D341Med (cell line): ENCODE data around the gene GALNT17.
"Not testable (repeated sequence)": the region's sequence is repeated elsewhere in the genome, so short reads cannot be mapped to it uniquely, and the experiment has no call there.

ENCODE experiments used
- DNase-seq: peaks from one replicate; pipeline ENCODE4 v3.0.0; 2012; ENCODE audit warnings: low spot score

Gene GALNT17

DNA sequence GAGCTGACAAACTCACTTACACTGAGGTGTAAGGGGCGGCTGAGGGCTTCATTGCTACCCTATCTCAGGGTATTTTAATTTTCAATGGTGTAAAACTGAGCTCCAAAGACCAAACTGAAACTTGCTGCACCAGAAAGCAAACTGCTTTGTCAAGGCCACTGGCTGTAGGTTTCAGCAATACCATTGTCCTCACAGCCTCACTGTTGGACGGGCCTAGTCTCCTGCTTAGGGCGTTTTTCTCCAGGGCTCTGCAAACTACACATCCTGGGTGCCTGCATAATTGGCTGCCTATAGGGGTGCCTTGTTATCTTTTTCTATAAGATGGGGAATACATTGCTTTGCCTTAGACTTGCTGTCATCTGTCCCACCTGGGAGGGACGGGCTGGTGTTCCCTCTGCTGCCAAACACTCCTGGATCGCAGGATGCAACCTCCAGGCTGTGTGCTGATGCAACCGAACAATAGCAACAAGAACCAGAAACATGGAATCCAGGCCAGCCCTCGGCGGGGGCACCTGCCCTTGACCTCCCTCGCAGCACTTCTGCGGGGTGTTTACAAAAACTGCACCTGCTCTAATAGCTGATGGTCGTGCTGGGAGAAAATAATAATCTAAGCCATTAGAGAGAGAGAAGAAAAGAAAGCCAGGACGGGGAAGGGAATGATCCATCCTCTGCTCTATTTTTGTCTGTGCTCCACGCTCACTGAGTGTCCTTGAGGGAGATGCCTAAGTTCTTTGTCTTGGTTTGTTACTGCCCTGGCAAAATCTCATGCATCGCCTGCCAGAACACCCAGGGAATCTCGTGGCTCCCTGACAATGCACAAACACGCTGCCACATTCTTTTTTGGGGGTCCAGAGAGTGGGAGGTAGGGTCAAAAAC lies 104.5 kb downstream of the GALNT17 start:
- DNase-seq, result no peak

DNA sequence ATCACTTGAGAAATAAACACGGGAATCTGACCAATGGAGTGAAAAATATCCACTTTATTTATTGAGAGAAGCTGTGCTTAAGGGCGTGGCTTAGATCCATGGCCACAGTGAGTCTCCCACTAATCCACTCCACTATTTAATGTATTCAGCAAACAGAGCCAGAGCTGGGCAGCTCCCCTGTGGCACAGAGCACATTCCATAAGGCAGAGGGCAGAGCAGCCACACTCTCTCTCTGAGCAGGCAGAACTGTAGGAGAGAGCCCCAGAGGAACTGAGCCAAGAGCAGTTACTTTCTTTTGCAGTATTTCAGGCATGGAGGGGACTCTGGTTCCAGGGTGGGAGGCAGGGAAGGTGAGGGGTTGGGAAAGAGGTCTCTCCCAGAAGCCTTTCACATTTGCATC lies 106.0 kb downstream of the GALNT17 start:
- DNase-seq, result peak; percentile 58

DNA sequence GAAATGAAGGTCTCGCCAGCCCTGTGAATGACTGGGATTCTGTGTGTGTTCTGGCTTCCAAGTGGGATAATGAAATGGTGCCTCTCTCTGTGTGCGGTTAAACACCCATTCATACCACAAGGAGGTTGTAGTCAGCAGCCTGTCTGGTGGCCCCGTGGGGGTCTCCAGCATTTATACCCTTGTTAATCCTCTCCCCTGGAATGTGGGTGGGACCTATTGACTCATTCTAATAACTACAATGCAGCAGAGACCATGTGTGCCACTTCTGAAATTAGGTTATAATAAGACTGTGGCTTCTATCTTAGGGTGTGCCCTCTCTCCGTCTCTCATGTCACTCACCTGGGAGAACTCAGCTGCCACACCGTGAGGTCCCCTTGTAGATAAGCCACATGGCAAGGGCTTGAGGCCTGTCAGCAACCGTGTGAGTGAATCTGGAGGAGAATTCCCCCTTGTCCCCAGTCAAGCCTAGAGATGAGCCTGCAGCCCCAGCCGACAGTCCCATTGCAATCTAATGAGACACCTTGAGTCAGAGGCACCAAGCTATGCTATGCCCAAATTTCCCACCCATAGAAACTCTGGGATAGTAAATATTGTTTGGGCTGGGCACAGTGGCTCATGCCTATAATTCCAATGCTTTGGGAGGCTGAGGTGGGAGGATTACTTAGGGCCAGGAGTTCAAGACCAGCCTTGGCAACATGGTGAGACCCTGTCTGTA lies 106.8 kb downstream of the GALNT17 start:
- DNase-seq, result no peak

DNA sequence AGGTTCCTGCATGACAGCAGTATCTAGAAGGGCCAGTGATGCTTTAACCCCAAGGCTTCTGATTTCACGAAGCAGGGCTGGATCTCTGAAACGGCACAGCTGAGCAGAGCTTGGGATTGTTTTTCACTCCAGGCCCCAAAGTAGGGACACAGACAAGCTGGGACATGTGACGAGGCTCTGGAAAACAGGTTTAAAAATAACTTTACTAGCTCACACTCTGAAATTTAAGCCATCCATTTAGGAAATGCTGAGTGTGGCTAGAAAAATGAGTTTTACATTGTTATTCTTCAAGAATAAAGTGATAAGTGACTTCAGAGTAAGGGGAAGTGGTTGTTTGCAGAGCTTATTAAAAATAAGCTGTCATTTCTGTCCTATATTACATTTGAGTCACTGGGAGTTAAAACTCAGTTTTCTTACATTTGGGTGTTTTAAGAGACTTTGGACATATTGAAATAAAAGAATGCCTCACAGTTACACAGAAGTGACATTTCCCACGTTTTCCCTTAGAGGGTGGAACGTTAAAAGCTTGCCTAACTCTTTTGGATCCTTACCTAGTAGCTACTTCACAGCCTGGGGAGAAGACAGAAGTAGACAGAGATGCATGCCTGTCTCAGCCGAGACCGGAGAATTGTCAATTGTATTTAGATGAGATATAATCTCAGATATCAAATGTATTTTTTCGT lies 107.8 kb downstream of the GALNT17 start:
- no peak for DNase-seq

DNA sequence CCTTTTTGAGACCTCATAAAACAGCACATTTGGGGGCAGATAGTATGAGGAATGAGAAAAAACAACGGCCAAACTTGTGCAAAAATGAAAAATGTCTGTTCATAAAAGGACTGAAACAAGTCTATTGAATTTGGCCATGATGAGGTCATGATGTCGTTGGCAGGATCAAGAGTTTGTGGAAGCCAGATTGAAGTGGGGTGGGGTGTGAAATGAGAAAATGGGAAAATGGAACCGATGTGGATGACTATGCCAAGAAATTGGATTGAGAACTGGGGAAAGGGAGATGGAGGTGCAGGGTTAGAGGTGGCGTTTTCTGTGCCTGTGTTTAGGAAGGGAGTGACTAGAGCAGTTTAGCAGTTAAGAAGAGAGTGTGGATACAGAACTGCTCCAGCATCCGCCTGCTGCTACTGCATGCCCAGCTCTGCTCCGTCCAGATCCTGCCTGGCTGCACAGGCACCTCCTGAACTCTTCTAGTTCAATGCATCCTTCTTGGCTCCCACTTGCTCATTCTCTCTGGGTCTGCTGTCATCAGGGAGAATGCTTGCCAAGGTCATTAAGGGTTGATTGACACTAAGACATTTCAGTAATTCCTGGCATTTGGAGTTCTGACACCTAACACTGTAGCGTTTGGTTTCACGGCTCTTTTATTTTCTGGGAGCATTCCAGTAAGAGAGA lies 111.9 kb downstream of the GALNT17 start:
- no peak for DNase-seq

DNA sequence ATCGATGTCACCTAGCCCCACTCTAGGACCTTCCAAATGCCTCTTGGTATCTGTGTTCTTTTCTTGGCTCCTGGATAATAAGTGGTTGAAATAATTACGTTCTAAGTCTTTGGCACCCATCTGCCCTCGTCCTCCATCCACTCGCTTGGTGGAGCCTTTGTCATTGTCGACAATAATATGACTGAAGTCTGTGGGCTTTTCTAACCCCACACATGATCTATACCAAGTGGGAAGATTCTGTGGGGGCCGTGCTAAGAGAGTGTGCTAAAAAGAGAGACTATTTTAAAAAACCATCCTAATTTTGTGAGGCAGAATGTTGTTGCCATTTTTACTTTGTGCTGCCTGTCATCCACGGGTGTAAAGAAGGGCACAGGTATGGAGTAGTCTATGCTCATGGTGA lies 113.1 kb downstream of the GALNT17 start:
- no peak for DNase-seq

DNA sequence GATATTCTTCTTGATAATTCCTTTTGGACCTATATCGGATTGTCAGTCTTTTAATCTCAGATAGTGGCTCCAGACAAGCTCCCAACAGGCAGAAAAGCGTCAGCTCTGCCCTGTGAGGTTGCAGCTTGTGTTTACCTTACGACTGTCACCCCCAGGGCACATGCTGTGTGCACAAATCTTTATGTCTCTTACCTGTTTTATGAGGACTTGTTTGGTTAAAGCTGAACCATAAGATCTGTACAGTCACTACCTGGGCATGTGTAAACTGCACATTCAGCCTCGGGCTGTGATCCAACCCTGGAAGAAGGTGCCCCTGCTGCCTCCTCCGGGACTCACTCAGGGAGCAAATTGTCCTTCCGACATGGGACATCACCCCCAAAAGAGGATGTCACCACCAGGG lies 119.8 kb downstream of the GALNT17 start:
- no peak for DNase-seq

DNA sequence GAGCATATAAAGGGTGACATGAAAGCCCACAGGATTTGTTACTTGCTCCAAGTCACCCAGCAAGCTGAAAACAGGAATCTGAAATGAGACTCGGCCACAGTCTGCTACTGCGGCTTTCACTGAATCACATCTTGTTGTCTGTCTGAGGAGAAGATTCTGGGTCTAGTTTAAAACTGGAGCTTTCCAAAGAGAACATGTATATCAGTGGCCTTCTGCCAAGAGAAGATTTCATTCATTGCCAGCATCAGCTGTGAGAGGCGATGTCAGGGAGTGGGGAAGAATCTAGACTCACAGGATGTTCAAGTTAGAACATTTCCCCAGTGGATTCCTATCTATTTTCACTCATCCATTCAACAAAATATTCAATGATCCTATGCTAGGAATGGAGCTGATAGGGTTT lies 122.8 kb downstream of the GALNT17 start:
- DNase-seq, result no peak

DNA sequence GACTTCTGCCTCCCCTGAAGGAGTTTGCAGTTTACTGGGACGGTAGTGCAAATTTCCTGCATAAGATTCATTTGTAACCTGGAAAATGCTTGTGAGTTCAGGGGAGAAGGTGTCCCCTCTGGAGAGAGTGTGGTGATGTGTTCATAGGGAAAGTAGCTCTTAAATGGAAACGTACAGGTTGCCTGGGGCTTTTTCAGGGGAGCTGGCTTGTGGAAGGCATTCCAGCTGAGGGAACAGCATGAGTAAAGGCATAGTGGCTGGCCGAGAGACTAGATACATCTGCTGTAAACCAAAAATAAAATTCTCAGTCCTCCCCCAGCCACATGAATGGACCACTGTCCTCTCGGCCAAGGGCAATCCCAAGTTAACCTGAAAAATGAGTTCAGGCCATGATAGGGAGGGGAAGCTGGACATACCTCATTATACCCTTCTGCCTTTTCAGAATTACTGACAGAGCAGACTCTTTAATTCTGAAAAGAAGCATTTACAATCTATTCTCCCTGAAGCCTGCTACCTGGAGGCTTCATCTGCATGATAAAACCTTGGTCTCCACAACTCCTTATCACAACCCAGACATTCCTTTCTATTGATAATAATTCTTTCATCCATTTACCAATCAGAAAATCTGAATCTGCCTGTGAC lies 123.7 kb downstream of the GALNT17 start:
- no peak for DNase-seq

DNA sequence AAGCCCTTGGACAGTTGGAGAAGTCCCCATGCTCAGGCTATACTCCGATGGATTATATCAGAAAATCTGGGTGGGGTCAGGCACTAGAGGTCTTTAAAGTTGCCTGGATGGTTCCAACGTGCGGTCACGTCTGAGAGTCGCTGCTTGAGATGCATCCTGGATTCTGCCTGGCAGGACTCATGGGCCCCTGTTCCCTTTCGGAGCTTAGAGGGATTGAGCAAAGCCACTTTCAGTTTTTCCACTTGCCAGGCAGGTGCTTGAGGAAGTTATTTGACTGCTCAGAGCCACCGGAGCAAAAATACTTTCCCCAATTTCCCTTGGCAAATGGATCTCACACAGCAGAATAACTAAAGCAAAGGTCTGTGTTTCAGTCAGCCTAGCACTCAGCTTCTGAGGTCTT lies 129.1 kb downstream of the GALNT17 start:
- no peak for DNase-seq

DNA sequence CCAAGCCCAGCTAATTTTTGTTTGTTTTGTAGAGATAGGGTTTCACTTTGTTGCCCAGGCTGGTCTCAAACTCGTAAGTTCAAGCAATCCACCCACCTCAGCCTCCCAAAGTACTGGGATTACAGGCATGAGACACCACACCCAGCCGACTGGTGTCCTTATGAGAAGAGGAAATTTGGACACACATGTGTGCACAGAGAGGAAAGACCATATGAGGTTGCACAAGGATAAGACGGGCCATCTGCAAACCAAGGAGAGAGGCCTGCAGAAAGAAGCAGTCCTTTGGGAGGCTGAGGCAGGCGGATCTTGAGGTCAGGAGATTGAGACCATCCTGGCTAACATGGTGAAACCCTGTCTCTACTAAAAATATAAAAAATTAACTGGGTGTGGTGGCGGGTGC lies 130.9 kb downstream of the GALNT17 start:
- DNase-seq, result not testable (repeated sequence)

DNA sequence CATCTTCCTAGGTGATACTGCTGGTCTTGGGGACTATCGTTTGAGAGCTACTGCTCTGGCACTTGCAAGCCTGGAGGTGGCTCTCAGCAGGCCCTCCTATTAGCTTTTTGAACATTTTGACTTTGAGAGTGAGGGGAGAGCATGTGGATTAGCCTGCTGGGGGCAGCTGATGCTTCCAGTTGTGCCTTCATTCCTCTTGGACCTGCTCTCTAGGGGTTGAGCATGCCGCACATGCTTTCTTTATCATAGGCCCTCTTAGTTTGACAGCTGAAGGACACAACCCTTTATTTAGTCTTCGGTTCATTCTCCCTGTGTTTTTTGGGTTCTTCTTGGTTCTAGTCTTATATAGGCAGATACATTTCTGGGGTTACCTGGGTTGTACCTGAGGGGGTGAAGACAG lies 132.1 kb downstream of the GALNT17 start:
- DNase-seq, result no peak

DNA sequence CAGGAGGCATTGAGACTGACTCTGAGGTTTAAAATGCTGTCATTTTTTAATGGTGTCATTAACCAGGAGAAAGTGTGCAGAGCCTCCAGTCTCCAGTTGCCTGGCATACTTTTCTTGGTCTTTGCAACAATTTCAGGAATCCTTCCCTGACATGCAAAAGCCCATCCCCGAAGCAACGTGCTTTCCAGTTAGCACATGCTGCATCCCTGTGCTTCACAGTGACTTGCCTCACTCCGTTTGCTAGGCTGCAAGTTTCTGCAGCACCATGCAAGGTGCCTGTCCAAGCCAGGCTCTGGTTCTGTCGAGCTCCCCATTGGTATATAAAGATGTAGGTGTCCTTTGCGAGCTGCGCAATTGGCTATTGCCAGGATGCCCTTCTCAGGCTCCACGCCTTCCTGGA lies 135.0 kb downstream of the GALNT17 start:
- DNase-seq, result no peak

DNA sequence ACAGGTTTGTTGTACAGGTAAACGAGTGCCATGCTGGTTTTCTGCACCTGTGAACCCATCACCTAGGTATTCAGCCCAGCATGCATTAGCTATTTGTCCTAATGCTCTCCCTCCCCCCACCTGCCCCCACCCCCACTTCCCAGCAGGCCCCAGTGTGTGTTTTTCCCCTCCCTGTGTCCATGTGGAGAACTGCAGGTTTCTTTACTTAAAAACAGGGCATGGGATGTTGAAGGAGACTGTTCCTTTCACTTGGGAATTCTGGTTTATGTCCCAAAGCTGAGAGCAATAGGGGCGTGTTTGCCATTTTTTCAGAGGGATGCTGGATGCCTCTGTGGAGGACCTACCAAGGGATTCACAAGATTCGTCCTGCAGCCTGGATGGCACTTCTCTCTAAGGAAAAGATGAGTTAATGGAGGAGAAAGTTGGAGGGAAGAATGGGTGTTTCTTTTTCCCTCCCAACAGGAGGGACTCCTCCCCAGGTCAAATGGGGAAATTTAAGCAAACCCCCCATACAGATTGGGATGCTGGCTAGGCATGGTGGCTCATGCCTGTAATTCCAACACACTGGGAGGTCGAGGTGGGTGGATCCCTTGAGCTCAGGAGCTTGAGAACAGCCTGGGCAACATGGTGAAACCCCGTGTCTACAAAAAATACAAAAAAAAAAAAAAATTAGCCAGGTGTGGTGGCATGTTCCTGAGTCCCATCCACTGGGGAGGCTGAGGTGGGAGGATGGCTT lies 136.0 kb downstream of the GALNT17 start:
- DNase-seq, result no peak

DNA sequence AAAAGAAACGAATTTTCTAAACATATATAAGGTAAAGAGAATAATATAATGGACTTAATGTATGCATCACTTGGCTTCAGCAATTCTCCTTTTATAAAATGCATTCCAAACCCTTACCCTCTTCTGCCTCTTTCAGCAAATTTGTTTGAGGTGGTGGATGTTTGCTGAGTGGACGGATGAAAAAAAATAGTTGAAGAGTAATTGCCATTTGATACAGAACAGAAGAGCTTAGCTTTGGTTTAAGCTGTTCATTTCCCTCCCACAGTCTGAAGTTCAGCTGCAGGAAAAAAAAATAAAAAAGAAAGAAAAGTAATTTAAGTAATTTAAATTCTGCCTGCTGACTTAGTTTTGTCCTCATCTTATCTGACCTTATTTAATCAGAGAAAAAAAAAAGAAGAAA lies 138.6 kb downstream of the GALNT17 start:
- DNase-seq, result no peak

DNA sequence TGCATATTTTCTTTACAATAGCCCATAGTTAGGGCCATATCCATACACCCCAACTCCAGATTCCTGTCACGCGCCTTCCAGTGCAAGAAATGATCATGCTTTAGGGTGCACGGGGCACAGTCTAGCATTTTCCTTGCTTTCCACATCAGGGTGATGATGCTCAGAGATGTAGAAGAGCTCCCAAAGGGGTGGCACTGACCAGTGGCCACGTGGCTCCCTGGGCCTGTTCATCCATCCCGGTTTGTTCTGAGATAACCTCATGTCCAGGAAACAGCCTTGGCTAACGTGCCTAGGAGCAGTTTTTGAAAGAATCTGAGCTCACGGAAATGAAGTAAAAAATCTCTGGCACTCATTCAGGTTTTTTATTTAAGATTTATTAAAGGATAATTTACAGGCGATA lies 139.3 kb downstream of the GALNT17 start:
- DNase-seq, result no peak

DNA sequence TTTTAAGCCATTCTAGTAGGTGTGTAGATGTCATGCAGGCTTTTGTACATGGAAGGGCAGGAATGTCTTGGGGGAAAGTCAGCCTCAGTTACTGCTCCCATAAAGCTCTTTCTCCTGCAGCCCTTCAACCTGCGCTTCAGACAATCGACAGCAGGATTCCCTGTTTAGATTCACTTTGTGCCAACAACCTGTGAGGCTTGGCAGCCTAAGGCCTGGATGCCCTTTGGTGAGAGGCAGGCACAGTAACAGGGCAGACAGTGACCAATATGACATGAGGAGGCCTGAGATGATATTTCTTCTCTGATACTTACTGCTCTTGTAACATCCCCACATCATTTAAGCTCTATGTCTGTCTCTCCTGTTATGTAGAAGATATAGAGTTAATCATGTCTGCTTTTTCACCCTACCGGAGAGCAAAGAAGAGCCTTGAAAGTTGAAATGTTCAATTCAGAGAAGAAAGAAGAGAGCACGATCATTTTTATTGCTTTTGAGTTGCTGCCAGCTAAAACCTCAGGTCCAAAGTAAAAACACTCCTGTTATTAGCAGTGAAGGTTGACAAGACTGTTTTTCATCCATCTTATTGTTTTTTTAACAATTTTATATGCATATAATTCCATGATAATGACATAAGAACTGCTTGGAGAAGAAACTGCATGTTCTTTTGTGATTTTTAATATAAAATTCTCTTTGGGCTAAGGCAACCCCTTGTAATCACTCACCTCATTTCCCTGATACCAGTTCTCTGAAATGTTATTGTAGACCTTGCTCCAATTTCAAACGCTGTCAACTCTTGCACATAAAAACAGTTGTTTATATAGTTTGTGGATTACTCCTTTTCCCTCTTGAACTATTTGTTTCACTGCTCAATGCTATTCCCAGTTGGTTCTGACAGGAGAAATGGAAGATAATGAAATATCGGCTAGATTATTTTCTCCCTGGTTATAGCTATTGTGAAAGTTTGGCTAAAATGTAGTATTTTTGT lies 140.9 kb downstream of the GALNT17 start:
- no peak for DNase-seq

DNA sequence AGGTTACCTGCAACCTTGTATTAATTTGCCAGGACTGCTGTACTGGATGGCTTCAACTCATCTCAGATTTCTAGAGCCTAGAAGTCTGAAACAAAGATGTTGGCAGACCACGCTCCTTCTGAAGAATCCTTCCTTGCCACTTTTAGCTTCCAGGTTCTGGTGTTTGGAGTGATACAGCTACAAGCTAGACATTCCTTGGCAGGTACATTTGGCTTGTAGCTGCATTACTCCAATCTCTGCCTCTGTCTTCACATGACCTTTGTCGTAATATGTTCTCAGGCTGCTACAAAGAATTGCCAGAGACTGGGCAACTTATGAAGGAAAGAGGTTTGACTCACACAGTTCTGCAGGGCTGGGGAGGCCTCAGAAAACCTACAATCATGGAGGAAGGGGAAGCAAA lies 146.3 kb downstream of the GALNT17 start:
- no peak for DNase-seq

DNA sequence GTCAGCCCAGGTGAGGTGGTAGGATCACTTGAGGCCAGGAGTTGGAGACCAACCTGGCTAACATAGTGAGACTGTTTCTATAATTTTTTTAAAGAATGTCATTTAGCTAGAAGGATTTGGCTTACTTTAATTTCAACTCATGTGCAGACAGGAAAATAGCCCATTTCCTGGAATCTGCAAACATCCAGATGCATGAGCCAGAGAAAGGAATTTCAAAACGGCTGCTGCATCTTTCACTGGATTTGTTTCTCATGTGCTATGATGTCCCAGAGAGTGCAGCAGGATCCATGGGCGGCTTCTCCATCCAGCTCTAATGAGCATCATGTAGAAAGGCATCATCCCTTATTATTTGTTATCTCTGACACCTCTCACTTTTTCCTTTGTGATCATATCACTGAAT lies 149.3 kb downstream of the GALNT17 start:
- no peak for DNase-seq

DNA sequence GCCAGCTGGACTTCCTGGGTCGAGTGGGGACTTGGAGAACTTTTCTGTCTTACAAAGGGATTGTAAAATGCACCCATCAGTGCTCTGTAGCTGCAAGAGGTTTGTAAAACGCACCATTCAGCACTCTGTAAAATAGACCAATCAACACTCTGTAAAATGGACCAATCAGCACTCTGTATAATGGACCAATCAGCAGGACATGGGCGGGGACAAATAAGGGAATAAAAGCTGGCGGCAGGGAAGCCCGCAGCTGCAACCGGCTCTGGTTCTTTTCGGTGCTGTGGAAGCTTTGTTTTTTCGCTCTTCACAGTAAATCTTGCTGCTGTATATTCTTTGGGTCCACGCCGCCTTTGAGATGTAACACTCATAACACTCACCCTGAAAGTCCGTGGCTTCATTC lies 151.9 kb downstream of the GALNT17 start:
- no peak for DNase-seq
